SU-DHL-6 (cell line): ENCODE data around the gene CLDN18.

Source experiments
- H2AFZ ChIP-seq: fragments of 200-600 bp; sonication (generic); 2 replicates; pipeline ENCODE4 v1.6.1; 2014; ENCODE audit warnings: low read depth, mild to moderate bottlenecking, moderate library complexity, mixed read lengths, antibody characterized with exemption, low read length; ENCODE audit not compliant: severe bottlenecking
- H3F3A ChIP-seq: fragments of 200-600 bp; shearing (Covaris generic); 2 replicates; pipeline ENCODE4 v1.6.0; 2016; ENCODE audit warnings: antibody characterized with exemption, mild to moderate bottlenecking; ENCODE audit not compliant: insufficient read depth
- H3K27ac ChIP-seq: fragments of 200-600 bp; sonication (generic); 2 replicates; pipeline ENCODE4 v1.5.1; 2016; ENCODE audit warnings: low read depth, mild to moderate bottlenecking, low read length, moderate library complexity, mixed read lengths
- H3K27me3 ChIP-seq: fragments of 200-600 bp; sonication (generic), shearing (Covaris generic); 2 replicates; pipeline ENCODE4 v1.6.0; 2014; ENCODE audit warnings: mild to moderate bottlenecking, low read length
- H3K36me3 ChIP-seq: fragments of 200-600 bp; sonication (generic); 2 replicates; pipeline ENCODE4 v1.6.1; 2014; ENCODE audit warnings: mild to moderate bottlenecking, low read length, mixed read lengths
- H3K4me2 ChIP-seq: fragments of 300-600, 200-600 bp; shearing (Covaris generic), sonication (generic); 2 replicates; pipeline ENCODE4 v1.6.0; 2014; ENCODE audit warnings: low read length, low read depth, mild to moderate bottlenecking; ENCODE audit not compliant: poor library complexity, severe bottlenecking
- H3K4me3 ChIP-seq: fragments of 200-600 bp; sonication (generic); 2 replicates; pipeline ENCODE4 v1.5.1; 2014; ENCODE audit warnings: antibody characterized with exemption, low read length, mild to moderate bottlenecking, mixed read lengths; ENCODE audit not compliant: insufficient read depth, poor library complexity, severe bottlenecking
- H3K79me2 ChIP-seq: fragments of 200-600 bp; sonication (generic); 2 replicates; pipeline ENCODE4 v1.6.1; 2014; ENCODE audit warnings: mild to moderate bottlenecking, low read length, moderate library complexity; ENCODE audit not compliant: insufficient read depth
- H3K9ac ChIP-seq: fragments of 200-600 bp; sonication (generic); 2 replicates; pipeline ENCODE4 v1.7.0; 2014; ENCODE audit warnings: mild to moderate bottlenecking, low read length
- H3K9me2 ChIP-seq: fragments of 200-600 bp; sonication (generic); replicated peaks from 2 replicates; pipeline ENCODE4 v1.6.1; 2014; ENCODE audit warnings: low read length; ENCODE audit not compliant: insufficient read depth
- H3K9me3 ChIP-seq: fragments of 200-600 bp; sonication (generic); 2 replicates; pipeline ENCODE4 v1.6.1; 2014; ENCODE audit warnings: low read length, mixed read lengths; ENCODE audit not compliant: insufficient read depth
- H4K20me1 ChIP-seq: fragments of 200-600 bp; sonication (generic); 2 replicates; pipeline ENCODE4 v1.6.1; 2014; ENCODE audit warnings: low read depth, mild to moderate bottlenecking, antibody characterized with exemption, low read length, moderate library complexity, mixed read lengths
- EZH2phosphoT487 ChIP-seq: fragments of 200-600 bp; sonication (generic), shearing (Covaris generic); conservative IDR thresholded peaks from 2 replicates; pipeline ENCODE4 v1.6.1; 2018; ENCODE audit warnings: mild to moderate bottlenecking, antibody characterized with exemption, low read length, moderate library complexity, mixed read lengths
- TF ChIP-seq, protein P1 (sequence below): fragments of 200-600 bp; sonication (generic); IDR thresholded peaks from one replicate; pipeline ENCODE4 v1.5.1; 2017; ENCODE audit warnings: antibody characterized with exemption, mild to moderate bottlenecking, low read length, moderate library complexity; ENCODE audit not compliant: insufficient read depth, poor library complexity, severe bottlenecking

Gene CLDN18

DNA sequence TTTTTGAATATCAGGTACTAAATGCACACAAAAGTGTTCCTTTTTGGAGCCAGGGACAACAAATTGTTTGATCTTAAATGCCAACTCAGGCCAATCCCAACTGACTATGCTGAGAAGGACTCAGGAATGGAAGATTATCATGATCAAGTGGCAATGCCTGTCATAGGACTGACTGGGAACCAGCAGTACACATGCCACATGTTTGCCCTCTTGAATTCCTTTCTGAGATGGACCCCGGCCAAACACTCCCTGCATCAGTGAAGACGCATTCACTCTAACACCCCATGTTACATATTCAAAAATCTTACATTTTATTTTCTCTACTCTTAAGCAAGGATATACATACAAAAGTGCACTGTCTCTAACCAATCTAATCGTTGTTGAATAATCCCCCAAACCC, 36.1 kb downstream of the CLDN18 start:
- H3K27ac ChIP-seq, result no peak overlapping the region

DNA sequence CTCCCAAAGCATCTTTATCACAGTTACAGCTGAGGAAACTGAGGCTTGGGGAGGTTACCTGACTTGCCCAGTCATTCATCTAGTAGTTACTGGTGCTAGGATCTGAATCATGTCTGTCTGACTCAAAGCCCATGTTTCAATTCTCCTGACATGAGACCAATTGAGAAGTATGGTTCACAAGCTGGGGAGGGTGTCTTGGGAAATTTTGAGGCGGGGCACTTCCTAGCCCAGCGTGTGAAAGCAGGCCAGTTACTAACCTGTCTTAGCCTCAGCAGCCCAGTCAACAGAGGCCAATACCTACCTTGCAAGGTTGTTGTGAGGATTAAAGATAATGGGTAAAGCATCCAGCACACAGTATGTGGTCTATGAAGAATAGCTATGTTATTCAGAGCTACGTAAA, 37.0 kb downstream of the CLDN18 start:
- TF ChIP-seq, protein P1, sequence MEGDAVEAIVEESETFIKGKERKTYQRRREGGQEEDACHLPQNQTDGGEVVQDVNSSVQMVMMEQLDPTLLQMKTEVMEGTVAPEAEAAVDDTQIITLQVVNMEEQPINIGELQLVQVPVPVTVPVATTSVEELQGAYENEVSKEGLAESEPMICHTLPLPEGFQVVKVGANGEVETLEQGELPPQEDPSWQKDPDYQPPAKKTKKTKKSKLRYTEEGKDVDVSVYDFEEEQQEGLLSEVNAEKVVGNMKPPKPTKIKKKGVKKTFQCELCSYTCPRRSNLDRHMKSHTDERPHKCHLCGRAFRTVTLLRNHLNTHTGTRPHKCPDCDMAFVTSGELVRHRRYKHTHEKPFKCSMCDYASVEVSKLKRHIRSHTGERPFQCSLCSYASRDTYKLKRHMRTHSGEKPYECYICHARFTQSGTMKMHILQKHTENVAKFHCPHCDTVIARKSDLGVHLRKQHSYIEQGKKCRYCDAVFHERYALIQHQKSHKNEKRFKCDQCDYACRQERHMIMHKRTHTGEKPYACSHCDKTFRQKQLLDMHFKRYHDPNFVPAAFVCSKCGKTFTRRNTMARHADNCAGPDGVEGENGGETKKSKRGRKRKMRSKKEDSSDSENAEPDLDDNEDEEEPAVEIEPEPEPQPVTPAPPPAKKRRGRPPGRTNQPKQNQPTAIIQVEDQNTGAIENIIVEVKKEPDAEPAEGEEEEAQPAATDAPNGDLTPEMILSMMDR, result no peak
- TF ChIP-seq EZH2phosphoT487, result no peak
- H3K9me2 ChIP-seq, result no peaks in the 10 kb centered on the region

More for the DNA sequence above, 36.1 kb downstream of the CLDN18 start:
- Histone ChIP-seq H3K9ac (no peak overlapping the region), H4K20me1 (no peaks in the 10 kb centered on the region), H2AFZ (no peak overlapping the region), H3K4me3 (no peak overlapping the region), H3K9me3 (no peaks in the 10 kb centered on the region), H3K9me2 (no peaks in the 10 kb centered on the region), H3K27me3 (no peaks in the 10 kb centered on the region), H3F3A (no peaks in the 10 kb centered on the region), H3K4me2 (no peak overlapping the region), H3K79me2 (no peaks in the 10 kb centered on the region), H3K36me3 (no peaks in the 10 kb centered on the region)
- TF ChIP-seq EZH2phosphoT487, result no peak

DNA sequence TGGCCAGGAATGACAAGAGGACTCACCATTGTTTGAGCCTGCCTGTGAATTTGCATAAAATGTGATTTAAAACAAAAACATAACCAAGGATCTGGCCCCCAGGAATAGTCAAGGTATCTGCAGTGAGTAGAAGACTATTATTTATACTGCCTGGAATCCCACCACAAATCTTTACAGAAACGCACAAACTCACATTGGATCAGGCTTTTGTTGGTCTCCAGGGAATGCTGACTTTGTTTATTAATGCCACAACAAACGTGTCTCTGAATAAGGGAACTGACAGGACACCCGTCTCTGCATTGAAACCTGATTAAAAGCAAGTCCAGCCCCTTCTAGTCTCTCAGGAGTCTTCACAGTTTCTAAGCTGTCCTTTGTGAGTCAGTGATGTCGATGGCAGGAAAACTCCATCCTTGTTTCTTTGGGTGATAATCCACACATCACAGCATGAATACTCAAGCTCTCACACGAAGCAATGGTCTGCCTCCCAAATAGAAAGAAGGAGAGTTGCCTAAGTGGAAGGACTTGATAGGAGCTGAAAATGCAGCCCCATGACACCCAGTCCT, 37.7 kb downstream of the CLDN18 start:
- Histone ChIP-seq H3K27ac (no peak overlapping the region), H4K20me1 (no peaks in the 10 kb centered on the region), H3K36me3 (no peaks in the 10 kb centered on the region), H3K79me2 (no peaks in the 10 kb centered on the region), H3K9ac (no peak overlapping the region), H3F3A (no peaks in the 10 kb centered on the region), H3K4me2 (no peak overlapping the region), H3K4me3 (no peak overlapping the region), H3K27me3 (no peaks in the 10 kb centered on the region), H3K9me3 (no peaks in the 10 kb centered on the region), H3K9me2 (no peaks in the 10 kb centered on the region), H2AFZ (no peak overlapping the region)
- TF ChIP-seq, protein P1, result no peak
- TF ChIP-seq EZH2phosphoT487, result no peak

More for the DNA sequence above, 37.0 kb downstream of the CLDN18 start:
- Histone ChIP-seq H3F3A (no peaks in the 10 kb centered on the region), H3K27me3 (no peaks in the 10 kb centered on the region), H3K4me2 (no peak overlapping the region), H3K9me3 (no peaks in the 10 kb centered on the region), H2AFZ (no peak overlapping the region), H3K4me3 (no peak overlapping the region), H3K79me2 (no peaks in the 10 kb centered on the region), H3K9ac (no peak overlapping the region), H3K36me3 (no peaks in the 10 kb centered on the region), H3K27ac (no peak overlapping the region), H4K20me1 (no peaks in the 10 kb centered on the region)

DNA sequence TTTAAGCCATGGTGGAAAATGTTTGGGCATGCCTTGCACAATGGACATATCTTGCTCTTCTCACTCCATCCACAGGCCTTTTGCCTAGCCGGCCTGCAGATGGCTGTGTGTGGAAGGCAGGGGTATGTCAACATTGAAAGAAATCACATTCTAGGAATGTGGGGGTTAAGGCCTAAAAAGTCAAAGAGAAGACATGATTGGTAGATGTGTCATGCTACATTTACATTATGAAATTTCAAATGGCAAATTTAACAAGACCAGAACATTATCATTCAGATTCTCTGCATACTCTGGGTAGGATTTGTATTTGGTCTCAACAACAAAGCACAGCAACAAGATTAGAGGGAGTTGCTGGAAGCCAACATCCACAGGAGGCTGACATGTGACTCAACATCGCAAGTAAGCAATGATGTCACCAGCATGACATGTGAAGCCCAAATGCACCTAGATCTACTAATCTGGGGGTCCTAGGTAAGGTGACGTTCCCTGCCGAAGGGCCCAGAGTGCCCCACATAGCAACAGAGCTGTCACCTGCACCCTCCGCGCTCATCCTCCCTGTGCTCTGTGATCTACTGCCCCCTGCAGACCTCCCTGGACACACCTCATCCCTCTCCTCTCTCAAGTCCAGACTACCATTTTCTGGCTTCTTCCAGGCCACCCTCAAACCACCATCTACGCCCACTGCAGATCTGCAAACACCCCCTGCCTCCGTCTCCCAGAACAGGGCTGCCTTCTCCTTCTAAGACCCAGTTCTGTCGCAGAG, 39.4 kb downstream of the CLDN18 start:
- Histone ChIP-seq H4K20me1 (no peaks in the 10 kb centered on the region), H3F3A (no peaks in the 10 kb centered on the region), H3K4me3 (no peak overlapping the region), H3K9me2 (no peaks in the 10 kb centered on the region), H3K79me2 (no peaks in the 10 kb centered on the region), H3K9me3 (no peaks in the 10 kb centered on the region), H3K27ac (no peak overlapping the region), H3K4me2 (no peak overlapping the region), H3K36me3 (no peaks in the 10 kb centered on the region), H3K27me3 (no peaks in the 10 kb centered on the region), H2AFZ (no peak overlapping the region), H3K9ac (no peak overlapping the region)
- TF ChIP-seq, protein P1, result no peak
- no peak for TF ChIP-seq EZH2phosphoT487
